Measurements from ENCODE around the gene WARS2. TPM values are rescaled to one million over a fixed set of nuclear protein-coding genes. Genes with fewer than 3 reads are reported as not detected.

WARS2 gene
- total and polyA plus RNA-seq, 7 donors = 8.4 to 18.8 (median 10.9) TPM

GRCh38 chr1:119112244-119112643 is 28.2 kb downstream of the WARS2 start:
- Histone ChIP-seq H3K27ac (peak overlapping the region in 3 of 4 donors; percentile 54 to 64 (median 63)), H3K4me3 (no peak overlapping the region), H3K27me3 (no peaks in the 10 kb centered on the region), H3K36me3 (no peaks in the 10 kb centered on the region), H3K9me3 (no peaks in the 10 kb centered on the region), H3K4me1 (peaks cover 0 to 21% (median 14%) of the 10 kb centered on the region in 4 donors)
- peak; percentile 86 to 96 (median 93) for TF ChIP-seq POLR2AphosphoS5 (IDR thresholded peaks at IDR 0.05)
- no peak for TF ChIP-seq POLR2A (IDR thresholded peaks at IDR 0.05)
- no peak for TF ChIP-seq CTCF (IDR thresholded peaks at IDR 0.05)
- peak in 3 of 4 donors; percentile 55 to 94 (median 82) for TF ChIP-seq EP300 (IDR thresholded peaks at IDR 0.05)
- intact Hi-C loops (cut with DNase I) = loop anchor here (2.0 kb wide), 2 partner anchors 29 to 215 kb away; partner anchors contain the start of gene WARS2
- DNase-seq = no peak
- WGBS, 2 donors = 94 to 97% methylated on average over 3 of the region's 3 CpGs

GRCh38 chr1:119108988-119109387 is 31.5 kb downstream of the WARS2 start:
- Histone ChIP-seq H3K36me3 (no peaks in the 10 kb centered on the region), H3K4me3 (no peak overlapping the region), H3K9me3 (no peaks in the 10 kb centered on the region), H3K4me1 (peaks cover 0 to 21% (median 14%) of the 10 kb centered on the region in 4 donors), H3K27ac (no peak overlapping the region), H3K27me3 (no peaks in the 10 kb centered on the region)
- intact Hi-C loops (cut with DNase I) = no loop called here
- TF ChIP-seq POLR2A (IDR thresholded peaks at IDR 0.05) (no peak), EP300 (IDR thresholded peaks at IDR 0.05) (no peak), POLR2AphosphoS5 (IDR thresholded peaks at IDR 0.05) (no peak), CTCF (IDR thresholded peaks at IDR 0.05) (no peak)
- no peak for DNase-seq
- 92 to 93% methylated on average over 1 of the region's 1 CpG for WGBS, 2 donors

GRCh38 chr1:119103764-119104163 is 36.7 kb downstream of the WARS2 start:
- Histone ChIP-seq H3K36me3 (no peaks in the 10 kb centered on the region), H3K27me3 (no peaks in the 10 kb centered on the region), H3K27ac (no peak overlapping the region), H3K4me3 (no peak overlapping the region), H3K9me3 (no peaks in the 10 kb centered on the region), H3K4me1 (peaks cover 0 to 32% (median 17%) of the 10 kb centered on the region in 4 donors)
- no peak for DNase-seq
- 95 to 100% methylated on average over 1 of the region's 1 CpG for WGBS, 2 donors
- TF ChIP-seq POLR2A (IDR thresholded peaks at IDR 0.05) (no peak), POLR2AphosphoS5 (IDR thresholded peaks at IDR 0.05) (no peak), CTCF (IDR thresholded peaks at IDR 0.05) (no peak), EP300 (IDR thresholded peaks at IDR 0.05) (no peak)
- intact Hi-C loops (cut with DNase I) = no loop called here

GRCh38 chr1:119102051-119102450 is 38.4 kb downstream of the WARS2 start:
- no peak overlapping the region for H3K4me3 ChIP-seq
- H3K9me3 ChIP-seq = no peaks in the 10 kb centered on the region
- 91% methylated on average over 7 of the region's 7 CpGs for WGBS, 2 donors
- intact Hi-C loops (cut with DNase I) = no loop called here
- H3K27ac ChIP-seq = peak overlapping the region in 3 of 4 donors; percentile 45 to 71 (median 70)
- H3K36me3 ChIP-seq = no peaks in the 10 kb centered on the region
- no peaks in the 10 kb centered on the region for H3K27me3 ChIP-seq
- no peak for DNase-seq
- TF ChIP-seq EP300 (IDR thresholded peaks at IDR 0.05) (no peak), POLR2A (IDR thresholded peaks at IDR 0.05) (no peak), CTCF (IDR thresholded peaks at IDR 0.05) (no peak), POLR2AphosphoS5 (IDR thresholded peaks at IDR 0.05) (no peak)
- peaks cover 0 to 32% (median 17%) of the 10 kb centered on the region in 4 donors for H3K4me1 ChIP-seq

- Histone ChIP-seq H3K27ac (peak overlapping the region in 3 of 4 donors; percentile 45 to 71 (median 70)), H3K4me1 (peaks cover 0 to 32% (median 17%) of the 10 kb centered on the region in 4 donors), H3K27me3 (no peaks in the 10 kb centered on the region), H3K9me3 (no peaks in the 10 kb centered on the region), H3K4me3 (no peak overlapping the region), H3K36me3 (no peaks in the 10 kb centered on the region)
- WGBS, 2 donors = 91% methylated on average over 1 of the region's 1 CpG
- TF ChIP-seq POLR2AphosphoS5 (IDR thresholded peaks at IDR 0.05) = peak in 3 of 4 donors; percentile 75 to 89 (median 77)
- TF ChIP-seq POLR2A (IDR thresholded peaks at IDR 0.05) = no peak
- peak in 3 of 4 donors; percentile 47 to 96 (median 73) for TF ChIP-seq EP300 (IDR thresholded peaks at IDR 0.05)
- no peak for TF ChIP-seq CTCF (IDR thresholded peaks at IDR 0.05)
- intact Hi-C loops (cut with DNase I) = no loop called here
- DNase-seq = peak; percentile 64
Measured at GRCh38 chr1:119101563-119101962, 38.9 kb downstream of the WARS2 start.

Measured in sigmoid colon (tissue), 7 donors.